CD4-positive, alpha-beta memory T cell (primary cell): ENCODE measurements around the gene ITLN1. TPM values are rescaled to one million over a fixed set of nuclear protein-coding genes. Genes with fewer than 3 reads are reported as not detected.
A peak's percentile ranks its signal among the peaks of the same experiment; 100 is the strongest.
"Not testable (repeated sequence)": the region's sequence is repeated elsewhere in the genome, so short reads cannot be mapped to it uniquely, and the experiment has no call there.

Experiments used
- CTCF ChIA-PET: fragments of 350-600 bp; sonication (Branson Sonifier 250); formaldehyde crosslinking; loops from one replicate; lab custom pipeline; 2021; ENCODE audit warnings: inconsistent platforms; ENCODE audit not compliant: partially characterized antibody; lab: Charles Lee
- POLR2A ChIA-PET: fragments of 350-600 bp; sonication (Branson Sonifier 250); formaldehyde crosslinking; loops from one replicate; lab custom pipeline; 2021; ENCODE audit not compliant: partially characterized antibody; lab: Charles Lee
- DNase-seq, 5 donors: peaks; one replicate each; pipeline versions ENCODE4 v3.0.0 to v3.0.0-alpha.2; 2020 to 2022; ENCODE audit warnings: mixed read lengths in 1 of 5
- H3K27ac ChIP-seq: one replicate; pipeline ENCODE4 v1.7.0; 2013; ENCODE audit warnings: low read depth, low read length
- H3K27me3 ChIP-seq: 2 replicates; pipeline ENCODE4 v1.7.0; 2013; ENCODE audit warnings: mild to moderate bottlenecking, low read length, moderate library complexity; ENCODE audit not compliant: insufficient read depth
- H3K36me3 ChIP-seq: 2 replicates; pipeline ENCODE4 v1.7.0; 2013; ENCODE audit warnings: mild to moderate bottlenecking, low read length, moderate library complexity; ENCODE audit not compliant: insufficient read depth
- H3K4me1 ChIP-seq: 2 replicates; pipeline ENCODE4 v1.7.0; 2013; ENCODE audit warnings: mild to moderate bottlenecking, low read length, moderate library complexity; ENCODE audit not compliant: insufficient read depth
- H3K4me3 ChIP-seq, 2 donors: one replicate each; pipeline ENCODE4 v1.7.0; 2013; ENCODE audit warnings: low read length in 2 of 2, mild to moderate bottlenecking in 1 of 2
- H3K9me3 ChIP-seq, 2 donors: one replicate each; pipeline ENCODE4 v1.7.0; 2013; ENCODE audit warnings: low read length in 2 of 2, control low read depth in 1 of 2; ENCODE audit not compliant: control insufficient read depth in 1 of 2
- H3K27ac Mint-ChIP-seq, 7 donors: one replicate each; pipeline ENCODE4 v1.8.0; 2020 to 2021; ENCODE audit warnings: mixed read lengths in 7 of 7, mild to moderate bottlenecking in 6 of 7, inconsistent platforms in 3 of 7, moderate library complexity in 3 of 7
- H3K27me3 Mint-ChIP-seq, 2 donors: one replicate each; pipeline ENCODE4 v1.8.0; 2020 to 2021; ENCODE audit warnings: mixed read lengths in 2 of 2
- H3K36me3 Mint-ChIP-seq, 2 donors: one replicate each; pipeline ENCODE4 v1.8.0; 2020 to 2021; ENCODE audit warnings: mixed read lengths in 2 of 2, inconsistent platforms in 1 of 2, mild to moderate bottlenecking in 1 of 2
- H3K4me1 Mint-ChIP-seq, 4 donors: one replicate each; pipeline ENCODE4 v1.8.0; 2020 to 2021; ENCODE audit warnings: mixed read lengths in 4 of 4, mild to moderate bottlenecking in 1 of 4
- H3K4me3 Mint-ChIP-seq, 8 donors: one replicate each; pipeline ENCODE4 v1.8.0; 2020 to 2021; ENCODE audit warnings: mixed read lengths in 8 of 8, mild to moderate bottlenecking in 7 of 8, moderate library complexity in 6 of 8, inconsistent platforms in 3 of 8
- H3K9me3 Mint-ChIP-seq, 8 donors: one replicate each; pipeline ENCODE4 v1.8.0; 2020 to 2021; ENCODE audit warnings: mixed read lengths in 8 of 8, mild to moderate bottlenecking in 5 of 8, inconsistent platforms in 3 of 8, moderate library complexity in 1 of 8
- intact Hi-C: fragments of 100-400 bp; cut with micrococcal nuclease; formaldehyde crosslinking; loops from one replicate; pipeline ENCODE4 v1.15.1; 2023
- polyA plus RNA-seq, 2 donors: library from polyadenylated mRNA; unstranded; fragments of 300-500 nt; fragmentation: Illumina TruSeq; gene quantifications; one replicate each; pipeline ENCODE4 v1.2.3, GENCODE V29; 2021
- total RNA-seq, 2 experiments: library from RNA; stranded (reverse); gene quantifications; one replicate each; pipeline ENCODE4 v1.2.3, GENCODE V29; 2021

The ITLN1 gene
- total and polyA plus RNA-seq, 4 experiments from 2014 or later: not detected

- H3K36me3 ChIP-seq, H3K27me3 ChIP-seq, H3K27me3 Mint-ChIP-seq, H3K4me1 ChIP-seq, H3K9me3 ChIP-seq, H3K9me3 Mint-ChIP-seq, POLR2A ChIA-PET, H3K27ac ChIP-seq, H3K27ac Mint-ChIP-seq, H3K4me3 ChIP-seq, intact Hi-C loops, CTCF ChIA-PET, H3K4me3 Mint-ChIP-seq, DNase-seq, H3K36me3 Mint-ChIP-seq, H3K4me1 Mint-ChIP-seq: not testable (repeated sequence)
Measured at GRCh38 chr1:160900683-160901082, 15.7 kb upstream of the ITLN1 start.

GRCh38 chr1:160894368-160895135, 9.6 kb upstream of the ITLN1 start:
- H3K9me3 ChIP-seq, POLR2A ChIA-PET, H3K4me3 Mint-ChIP-seq, intact Hi-C loops, H3K36me3 Mint-ChIP-seq, H3K27ac ChIP-seq, H3K36me3 ChIP-seq, H3K4me1 Mint-ChIP-seq, CTCF ChIA-PET, H3K27ac Mint-ChIP-seq, H3K4me1 ChIP-seq, H3K27me3 ChIP-seq, DNase-seq, H3K4me3 ChIP-seq: not testable (repeated sequence)
- H3K9me3 Mint-ChIP-seq: peaks cover 0 to 17% (median 10%) of the 10 kb centered on the region in 8 donors
- H3K27me3 Mint-ChIP-seq: peaks cover 13 to 23% of the 10 kb centered on the region in 2 donors

- H3K9me3 ChIP-seq: no peaks in the 10 kb centered on the region
- H3K27me3 Mint-ChIP-seq: peaks cover 10 to 19% of the 10 kb centered on the region in 2 donors
- CTCF ChIA-PET: interaction anchor here (1.2 to 1.5 kb wide), 2 partner anchors 14 to 17 kb away, joined by 3 to 4 read pairs; no protein-coding TSS in a partner anchor
Measured at GRCh38 chr1:160891474-160891873, 6.5 kb upstream of the ITLN1 start.

GRCh38 chr1:160888926-160889325, 3.9 kb upstream of the ITLN1 start:
- Histone ChIP-seq H3K27ac (no peak overlapping the region), H3K4me3 (no peak overlapping the region), H3K27me3 (no peaks in the 10 kb centered on the region), H3K4me1 (no peaks in the 10 kb centered on the region), H3K36me3 (no peaks in the 10 kb centered on the region), H3K9me3 (no peaks in the 10 kb centered on the region)
- H3K27ac Mint-ChIP-seq: no peak overlapping the region
- ChIA-PET CTCF (interaction anchor here (1.4 kb wide), 1 partner anchor 208 kb away, joined by 3 read pairs; no protein-coding TSS in a partner anchor), POLR2A (no interaction called here)
- no peak for DNase-seq
- no peak overlapping the region for H3K4me3 Mint-ChIP-seq
- H3K9me3 Mint-ChIP-seq: peaks cover 0 to 5% (median 5%) of the 10 kb centered on the region in 8 donors
- H3K36me3 Mint-ChIP-seq: peaks cover 0 to 3% of the 10 kb centered on the region in 2 donors
- intact Hi-C loops: no loop called here
- peaks cover 0 to 1% (median 0%) of the 10 kb centered on the region in 4 donors for H3K4me1 Mint-ChIP-seq
- H3K27me3 Mint-ChIP-seq: peaks cover 4 to 15% of the 10 kb centered on the region in 2 donors

More at GRCh38 chr1:160891474-160891873, 6.5 kb upstream of the ITLN1 start:
- peaks cover 0 to 17% (median 10%) of the 10 kb centered on the region in 8 donors for H3K9me3 Mint-ChIP-seq
- intact Hi-C loops: no loop called here
- peaks cover 0 to 4% of the 10 kb centered on the region in 2 donors for H3K36me3 Mint-ChIP-seq
- no peak for DNase-seq
- H3K27me3 ChIP-seq: no peaks in the 10 kb centered on the region
- H3K4me3 Mint-ChIP-seq: no peak overlapping the region
- no peak overlapping the region for H3K27ac Mint-ChIP-seq
- H3K4me3 ChIP-seq: no peak overlapping the region
- no peaks in the 10 kb centered on the region for H3K4me1 ChIP-seq
- no peaks in the 10 kb centered on the region for H3K4me1 Mint-ChIP-seq
- no peaks in the 10 kb centered on the region for H3K36me3 ChIP-seq
- no peak overlapping the region for H3K27ac ChIP-seq
- POLR2A ChIA-PET: no interaction called here

GRCh38 chr1:160887071-160887470, 2.1 kb upstream of the ITLN1 start:
- DNase-seq: no peak
- H3K4me3 ChIP-seq: no peak overlapping the region
- no peaks in the 10 kb centered on the region for H3K27me3 ChIP-seq
- no peaks in the 10 kb centered on the region for H3K4me1 ChIP-seq
- no peak overlapping the region for H3K27ac Mint-ChIP-seq
- H3K36me3 Mint-ChIP-seq: no peaks in the 10 kb centered on the region
- no peaks in the 10 kb centered on the region for H3K9me3 Mint-ChIP-seq
- ChIA-PET CTCF (interaction anchor here (0.6 to 12.0 kb wide), 2 partner anchors 51 to 66 kb away, joined by 3 to 184 read pairs; no protein-coding TSS in a partner anchor), POLR2A (no interaction called here)
- H3K4me3 Mint-ChIP-seq: no peak overlapping the region
- H3K4me1 Mint-ChIP-seq: peaks cover 0 to 1% (median 0%) of the 10 kb centered on the region in 4 donors
- intact Hi-C loops: no loop called here
- H3K9me3 ChIP-seq: no peaks in the 10 kb centered on the region
- no peak overlapping the region for H3K27ac ChIP-seq
- peaks cover 4 to 10% of the 10 kb centered on the region in 2 donors for H3K27me3 Mint-ChIP-seq
- H3K36me3 ChIP-seq: no peaks in the 10 kb centered on the region

GRCh38 chr1:160884579-160884978, 401 bp downstream of the ITLN1 start:
- Histone ChIP-seq H3K4me3 (no peak overlapping the region), H3K9me3 (no peaks in the 10 kb centered on the region), H3K36me3 (no peaks in the 10 kb centered on the region), H3K27me3 (no peaks in the 10 kb centered on the region), H3K4me1 (no peaks in the 10 kb centered on the region), H3K27ac (no peak overlapping the region)
- ChIA-PET CTCF (interaction anchor here (0.9 to 12.0 kb wide), 3 partner anchors 22 to 107 kb away, joined by 3 to 184 read pairs (median 3); partner anchors contain the start of gene CD244), POLR2A (interaction anchor here (1.6 kb wide), 1 partner anchor 48 kb away, joined by 3 read pairs; no protein-coding TSS in a partner anchor)
- H3K27me3 Mint-ChIP-seq: peaks cover under 1 to 1% of the 10 kb centered on the region in 2 donors
- no peaks in the 10 kb centered on the region for H3K36me3 Mint-ChIP-seq
- intact Hi-C loops: no loop called here
- DNase-seq: peak in 1 of 5 donors; percentile 39
- H3K4me1 Mint-ChIP-seq: peaks cover 0 to 1% (median 0%) of the 10 kb centered on the region in 4 donors
- H3K9me3 Mint-ChIP-seq: no peaks in the 10 kb centered on the region
- no peak overlapping the region for H3K27ac Mint-ChIP-seq
- H3K4me3 Mint-ChIP-seq: no peak overlapping the region
